Astrocyte (in vitro differentiated cells and primary cell): Measurements from ENCODE around the gene SLPI. TPM values are rescaled to one million over a fixed set of nuclear protein-coding genes. Genes with fewer than 3 reads are reported as not detected.
A peak's percentile ranks its signal among the peaks of the same experiment; 100 is the strongest.

Source experiments
- DNase-seq: peaks from one replicate; pipeline ENCODE4 v3.0.0-alpha.2; 2010; ENCODE audit warnings: low read depth
- FAIRE-seq: peaks from 2 replicates; lab custom pipeline; 2011; peaks lifted over from hg19 to GRCh38; lab: Jason Lieb, UNC
- H2AFZ ChIP-seq: 2 replicates; pipeline ENCODE4 v1.6.0; 2012; ENCODE audit warnings: low read depth, low read length, inconsistent platforms
- H3K27ac ChIP-seq: 2 replicates; pipeline ENCODE4 v1.5.1; 2011; ENCODE audit warnings: low read depth, low read length, inconsistent platforms
- H3K27me3 ChIP-seq: 2 replicates; pipeline ENCODE4 v1.6.0; 2011; ENCODE audit warnings: low read length, inconsistent platforms; ENCODE audit not compliant: insufficient read depth
- H3K36me3 ChIP-seq: 2 replicates; pipeline ENCODE4 v1.5.1; 2011; ENCODE audit warnings: low read length, inconsistent platforms; ENCODE audit not compliant: insufficient read depth
- H3K4me1 ChIP-seq: 2 replicates; pipeline ENCODE4 v1.5.1; 2011; ENCODE audit warnings: low read length, inconsistent platforms; ENCODE audit not compliant: insufficient read depth
- H3K4me2 ChIP-seq: 2 replicates; pipeline ENCODE4 v1.6.0; 2012; ENCODE audit warnings: low read length, inconsistent platforms
- H3K4me3 ChIP-seq: 2 replicates; pipeline ENCODE4 v1.5.1; 2011; ENCODE audit warnings: low read depth, mild to moderate bottlenecking, low read length, inconsistent platforms; ENCODE audit not compliant: insufficient read depth
- H3K79me2 ChIP-seq: 2 replicates; pipeline ENCODE4 v1.6.0; 2012; ENCODE audit warnings: mild to moderate bottlenecking, low read length, inconsistent platforms; ENCODE audit not compliant: insufficient read depth
- H3K9ac ChIP-seq: 2 replicates; pipeline ENCODE4 v1.6.0; 2012; ENCODE audit warnings: mild to moderate bottlenecking, low read length, inconsistent platforms
- H3K9me3 ChIP-seq: 2 replicates; pipeline ENCODE4 v1.5.1; 2012; ENCODE audit warnings: low read depth, mild to moderate bottlenecking, low read length, inconsistent platforms; ENCODE audit not compliant: insufficient read depth
- H4K20me1 ChIP-seq: 2 replicates; pipeline ENCODE4 v1.6.0; 2012; ENCODE audit warnings: low read length, inconsistent platforms; ENCODE audit not compliant: insufficient read depth
- H3K27ac Mint-ChIP-seq: one replicate; pipeline ENCODE4 v1.8.0; 2021; ENCODE audit warnings: mild to moderate bottlenecking, mixed read lengths; ENCODE audit not compliant: unreplicated experiment
- H3K27me3 Mint-ChIP-seq: one replicate; pipeline ENCODE4 v1.8.0; 2021; ENCODE audit warnings: low read depth, mixed read lengths; ENCODE audit not compliant: unreplicated experiment
- H3K36me3 Mint-ChIP-seq: one replicate; pipeline ENCODE4 v1.8.0; 2021; ENCODE audit warnings: low read depth, mixed read lengths; ENCODE audit not compliant: unreplicated experiment
- H3K4me1 Mint-ChIP-seq: one replicate; pipeline ENCODE4 v1.8.0; 2021; ENCODE audit warnings: low read depth, mixed read lengths; ENCODE audit not compliant: unreplicated experiment
- H3K4me3 Mint-ChIP-seq: one replicate; pipeline ENCODE4 v1.8.0; 2021; ENCODE audit warnings: mild to moderate bottlenecking, moderate library complexity, mixed read lengths; ENCODE audit not compliant: unreplicated experiment
- H3K9me3 Mint-ChIP-seq: one replicate; pipeline ENCODE4 v1.8.0; 2021; ENCODE audit warnings: mild to moderate bottlenecking, mixed read lengths; ENCODE audit not compliant: unreplicated experiment
- EZH2 ChIP-seq: IDR thresholded peaks from 2 replicates; pipeline ENCODE4 v1.6.1; 2012; ENCODE audit warnings: mild to moderate bottlenecking, low read length, inconsistent platforms; ENCODE audit not compliant: insufficient read depth
- total RNA-seq: library from RNA; stranded (reverse); gene quantifications from 2 replicates; pipeline ENCODE4 v1.2.1, GENCODE V29; 2021
- TF ChIP-seq, protein P1 (sequence below): IDR thresholded peaks from 2 replicates; pipeline ENCODE4 v1.5.1; 2011; ENCODE audit warnings: low read depth, mild to moderate bottlenecking, inconsistent platforms, low read length, moderate library complexity; ENCODE audit not compliant: insufficient read depth

SLPI gene
- total RNA-seq, 1 donor from 2014 or later, result 0.41 TPM

- Histone ChIP-seq H3K4me3 (no peak overlapping the region), H3K27ac (no peak overlapping the region), H3K4me1 (peaks cover 6% of the 10 kb centered on the region), H3K9ac (no peak overlapping the region), H3K4me2 (no peak overlapping the region), H4K20me1 (no peaks in the 10 kb centered on the region), H3K79me2 (no peaks in the 10 kb centered on the region), H3K36me3 (no peaks in the 10 kb centered on the region), H3K27me3 (peaks cover 15% of the 10 kb centered on the region), H2AFZ (no peak overlapping the region), H3K9me3 (peaks cover 4% of the 10 kb centered on the region)
- no peak overlapping the region for H3K4me3 Mint-ChIP-seq
- H3K9me3 Mint-ChIP-seq, result peaks cover 6% of the 10 kb centered on the region
- no peak overlapping the region for H3K27ac Mint-ChIP-seq
- peak; percentile 17 for DNase-seq
- TF ChIP-seq EZH2, result no peak
- TF ChIP-seq, protein P1, sequence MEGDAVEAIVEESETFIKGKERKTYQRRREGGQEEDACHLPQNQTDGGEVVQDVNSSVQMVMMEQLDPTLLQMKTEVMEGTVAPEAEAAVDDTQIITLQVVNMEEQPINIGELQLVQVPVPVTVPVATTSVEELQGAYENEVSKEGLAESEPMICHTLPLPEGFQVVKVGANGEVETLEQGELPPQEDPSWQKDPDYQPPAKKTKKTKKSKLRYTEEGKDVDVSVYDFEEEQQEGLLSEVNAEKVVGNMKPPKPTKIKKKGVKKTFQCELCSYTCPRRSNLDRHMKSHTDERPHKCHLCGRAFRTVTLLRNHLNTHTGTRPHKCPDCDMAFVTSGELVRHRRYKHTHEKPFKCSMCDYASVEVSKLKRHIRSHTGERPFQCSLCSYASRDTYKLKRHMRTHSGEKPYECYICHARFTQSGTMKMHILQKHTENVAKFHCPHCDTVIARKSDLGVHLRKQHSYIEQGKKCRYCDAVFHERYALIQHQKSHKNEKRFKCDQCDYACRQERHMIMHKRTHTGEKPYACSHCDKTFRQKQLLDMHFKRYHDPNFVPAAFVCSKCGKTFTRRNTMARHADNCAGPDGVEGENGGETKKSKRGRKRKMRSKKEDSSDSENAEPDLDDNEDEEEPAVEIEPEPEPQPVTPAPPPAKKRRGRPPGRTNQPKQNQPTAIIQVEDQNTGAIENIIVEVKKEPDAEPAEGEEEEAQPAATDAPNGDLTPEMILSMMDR, result peak; percentile 80
- peaks cover 22% of the 10 kb centered on the region for H3K27me3 Mint-ChIP-seq
- FAIRE-seq, result no peak
- H3K4me1 Mint-ChIP-seq, result peaks cover 3% of the 10 kb centered on the region
- no peaks in the 10 kb centered on the region for H3K36me3 Mint-ChIP-seq
Observed at GRCh38 chr20:45290677-45291355, 36.5 kb upstream of the SLPI start.

GRCh38 chr20:45289942-45290676 is 35.7 kb upstream of the SLPI start:
- peaks cover 22% of the 10 kb centered on the region for H3K27me3 Mint-ChIP-seq
- H3K27me3 ChIP-seq, result peaks cover 15% of the 10 kb centered on the region
- no peak for FAIRE-seq

More at GRCh38 chr20:45289942-45290676, 35.7 kb upstream of the SLPI start:
- no peak overlapping the region for H2AFZ ChIP-seq
- no peak overlapping the region for H3K4me3 Mint-ChIP-seq
- no peaks in the 10 kb centered on the region for H3K36me3 Mint-ChIP-seq
- H3K4me1 Mint-ChIP-seq, result peaks cover 3% of the 10 kb centered on the region
- H4K20me1 ChIP-seq, result no peaks in the 10 kb centered on the region
- peaks cover 6% of the 10 kb centered on the region for H3K4me1 ChIP-seq
- no peak for DNase-seq
- peaks cover 4% of the 10 kb centered on the region for H3K9me3 ChIP-seq
- no peak overlapping the region for H3K9ac ChIP-seq
- no peak overlapping the region for H3K4me2 ChIP-seq
- H3K27ac ChIP-seq, result no peak overlapping the region
- no peak overlapping the region for H3K4me3 ChIP-seq
- H3K79me2 ChIP-seq, result no peaks in the 10 kb centered on the region
- H3K9me3 Mint-ChIP-seq, result peaks cover 5% of the 10 kb centered on the region
- TF ChIP-seq, protein P1, result no peak
- no peak for TF ChIP-seq EZH2
- H3K36me3 ChIP-seq, result no peaks in the 10 kb centered on the region
- peak overlapping the region; percentile 1 for H3K27ac Mint-ChIP-seq
